GM04504 (cell line): Measurements from ENCODE around the gene CXCR4.
"Not testable (repeated sequence)": the region's sequence is repeated elsewhere in the genome, so short reads cannot be mapped to it uniquely, and the experiment has no call there.

ENCODE experiments used
- DNase-seq: peaks from one replicate; pipeline ENCODE4 v3.0.0-alpha.2; 2012; ENCODE audit warnings: low read depth

Gene CXCR4

GRCh38 chr2:136072621-136073020 lies 45.3 kb downstream of the CXCR4 start:
- DNase-seq: no peak

DNA sequence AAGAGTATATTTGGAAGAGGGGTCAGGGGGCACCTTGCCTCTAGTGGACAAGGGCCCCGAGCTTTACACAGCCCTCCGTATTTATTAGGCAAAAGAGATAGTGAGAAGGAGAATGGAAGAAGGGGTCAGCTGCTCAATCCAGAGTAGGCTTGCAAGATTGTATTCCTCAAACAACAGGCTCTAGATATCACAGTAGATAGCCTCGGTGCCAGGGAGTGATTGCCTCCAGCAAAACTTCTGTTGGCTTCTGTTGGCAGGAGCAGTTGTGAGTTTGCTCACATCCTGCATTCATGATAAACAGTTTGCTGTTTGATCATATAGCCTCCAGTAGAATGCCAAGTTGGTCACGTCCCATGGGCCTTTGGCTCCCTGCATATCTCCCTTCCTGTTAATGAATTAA lies 46.1 kb downstream of the CXCR4 start:
- DNase-seq: not testable (repeated sequence)

DNA sequence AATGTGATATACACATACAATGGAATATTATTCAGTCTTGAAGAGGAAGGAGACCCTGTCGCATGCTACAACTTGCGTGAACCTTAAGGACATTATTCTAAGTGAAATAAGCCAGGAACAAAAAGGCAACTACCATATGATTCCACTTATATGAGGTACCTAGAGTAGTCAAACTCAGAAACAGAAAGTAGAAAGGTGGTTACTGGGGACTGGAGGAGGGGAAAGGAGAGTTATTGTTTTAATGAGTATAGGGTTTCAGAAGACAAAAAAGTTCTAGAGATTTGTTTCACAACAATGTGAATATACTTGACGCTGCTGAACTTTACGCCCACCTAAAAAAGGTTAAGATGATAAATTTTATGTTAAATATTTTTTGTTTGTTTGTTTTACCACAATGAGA lies 47.0 kb downstream of the CXCR4 start:
- DNase-seq: no peak

GRCh38 chr2:136069773-136070172 lies 48.2 kb downstream of the CXCR4 start:
- DNase-seq: no peak

DNA sequence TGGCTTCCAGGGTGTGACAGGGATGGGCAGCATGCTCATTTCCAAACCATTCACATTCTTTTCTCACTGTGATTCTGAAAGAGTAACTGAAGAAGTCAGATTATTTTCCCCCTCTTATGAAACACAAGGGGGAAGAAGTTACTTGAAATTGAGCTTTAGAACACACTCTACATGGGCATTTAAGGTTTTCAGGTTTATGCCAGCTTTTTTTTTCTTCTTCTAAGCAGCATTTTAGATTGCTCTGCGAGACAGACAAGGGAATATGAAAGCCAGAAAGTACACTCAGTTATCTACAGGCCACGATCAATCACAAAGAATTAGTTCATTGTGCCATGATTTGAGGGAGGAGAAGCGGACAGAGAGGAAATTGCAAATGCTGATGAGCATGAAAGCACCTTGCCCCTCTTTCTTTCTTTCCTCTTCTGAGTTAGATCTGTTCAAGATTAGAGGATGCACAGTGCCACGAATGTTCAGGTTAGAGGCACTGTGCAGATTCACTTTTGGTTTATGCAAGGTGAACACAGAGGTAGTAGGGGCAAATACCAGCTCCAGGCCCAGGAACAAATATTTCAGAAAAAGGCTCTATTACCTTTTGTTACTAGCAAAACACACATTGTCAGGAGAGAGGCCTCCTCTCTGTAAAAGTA lies 49.2 kb downstream of the CXCR4 start:
- no peak for DNase-seq

DNA sequence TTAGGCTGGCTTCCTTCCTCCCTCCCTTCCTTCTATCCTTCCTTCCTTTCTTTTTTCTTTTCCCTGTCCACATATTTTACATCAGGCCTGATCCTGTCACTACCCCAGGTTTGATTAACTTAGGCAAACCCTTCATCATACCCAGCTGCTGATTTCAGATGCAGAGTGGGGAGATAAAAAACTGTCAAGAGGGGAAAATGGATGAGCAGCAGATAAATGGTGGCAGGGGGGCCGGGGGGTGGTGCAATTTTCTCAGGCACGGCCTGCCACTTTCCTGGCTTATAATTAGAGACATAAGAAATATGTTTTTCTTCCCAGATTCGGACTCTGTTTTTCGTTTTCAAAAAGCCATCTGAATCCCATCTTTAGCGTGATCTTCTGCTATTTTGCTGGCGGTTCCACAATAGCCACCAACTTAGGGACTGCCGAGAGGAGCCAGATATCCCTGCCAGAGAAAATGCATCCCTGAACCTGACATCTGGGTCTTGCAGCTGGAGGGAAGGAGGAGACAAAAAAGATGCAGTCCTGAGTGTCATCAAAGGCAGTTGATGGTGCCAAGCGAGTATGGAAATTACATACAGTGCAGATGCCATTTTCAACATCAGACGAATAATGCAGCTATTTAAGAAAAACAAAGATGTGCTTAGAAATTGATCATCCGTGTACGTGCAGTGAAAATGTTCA lies 49.9 kb downstream of the CXCR4 start:
- DNase-seq: no peak

DNA sequence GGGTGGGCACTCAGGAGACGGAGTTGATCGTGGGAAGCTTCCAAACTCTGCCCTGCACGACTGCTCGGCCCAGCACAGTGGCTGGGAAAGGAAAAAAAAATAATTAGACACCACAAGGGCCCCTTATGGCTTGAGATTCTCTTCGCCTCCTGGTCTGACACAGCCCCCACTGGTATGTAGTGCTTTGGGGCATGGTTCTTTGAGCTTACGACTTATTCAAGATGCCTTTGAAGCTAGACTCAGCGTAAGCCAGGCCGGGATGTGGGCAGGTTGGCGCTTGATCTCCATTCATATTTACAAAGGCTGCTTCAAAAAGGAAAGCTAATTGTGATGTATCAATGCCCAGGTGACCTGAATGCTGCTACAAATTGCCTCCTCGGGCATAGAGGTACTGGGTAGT lies 50.5 kb downstream of the CXCR4 start:
- no peak for DNase-seq

GRCh38 chr2:136065907-136066306 lies 52.0 kb downstream of the CXCR4 start:
- no peak for DNase-seq

DNA sequence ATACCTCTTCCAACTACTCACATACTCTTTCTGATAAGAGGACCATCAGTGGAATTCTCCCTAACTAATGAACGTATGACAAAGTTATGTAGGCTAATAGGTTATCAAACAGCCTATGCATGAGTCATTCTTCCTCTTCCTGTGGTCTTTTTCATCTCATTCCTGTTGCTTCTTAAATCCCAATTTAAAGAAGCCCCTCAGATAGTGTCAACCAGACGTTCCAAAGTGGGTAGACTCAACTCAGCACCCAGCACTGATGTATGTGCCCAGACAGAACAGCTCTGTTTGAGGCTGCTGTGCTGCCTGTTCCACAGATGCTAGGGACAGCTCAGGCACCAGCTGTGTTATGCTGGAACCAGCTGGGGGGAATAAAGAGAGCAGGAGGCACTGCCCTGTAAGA lies 52.6 kb downstream of the CXCR4 start:
- no peak for DNase-seq
